DND-41 (cell line): ENCODE results near the gene ABHD16B.

Experiments used
- EZH2 ChIP-seq: IDR thresholded peaks from 3 replicates; pipeline ENCODE4 v1.6.1; 2012; ENCODE audit warnings: borderline replicate concordance, low read depth, mild to moderate bottlenecking, moderate library complexity, low read length, inconsistent platforms; ENCODE audit not compliant: severe bottlenecking
- TF ChIP-seq, protein P1 (sequence below): IDR thresholded peaks from 2 replicates; pipeline ENCODE4 v1.5.1; 2012; ENCODE audit warnings: borderline replicate concordance, low read length, moderate library complexity, mild to moderate bottlenecking; ENCODE audit not compliant: poor library complexity, severe bottlenecking; ENCODE audit errors: extremely low read depth

DNA sequence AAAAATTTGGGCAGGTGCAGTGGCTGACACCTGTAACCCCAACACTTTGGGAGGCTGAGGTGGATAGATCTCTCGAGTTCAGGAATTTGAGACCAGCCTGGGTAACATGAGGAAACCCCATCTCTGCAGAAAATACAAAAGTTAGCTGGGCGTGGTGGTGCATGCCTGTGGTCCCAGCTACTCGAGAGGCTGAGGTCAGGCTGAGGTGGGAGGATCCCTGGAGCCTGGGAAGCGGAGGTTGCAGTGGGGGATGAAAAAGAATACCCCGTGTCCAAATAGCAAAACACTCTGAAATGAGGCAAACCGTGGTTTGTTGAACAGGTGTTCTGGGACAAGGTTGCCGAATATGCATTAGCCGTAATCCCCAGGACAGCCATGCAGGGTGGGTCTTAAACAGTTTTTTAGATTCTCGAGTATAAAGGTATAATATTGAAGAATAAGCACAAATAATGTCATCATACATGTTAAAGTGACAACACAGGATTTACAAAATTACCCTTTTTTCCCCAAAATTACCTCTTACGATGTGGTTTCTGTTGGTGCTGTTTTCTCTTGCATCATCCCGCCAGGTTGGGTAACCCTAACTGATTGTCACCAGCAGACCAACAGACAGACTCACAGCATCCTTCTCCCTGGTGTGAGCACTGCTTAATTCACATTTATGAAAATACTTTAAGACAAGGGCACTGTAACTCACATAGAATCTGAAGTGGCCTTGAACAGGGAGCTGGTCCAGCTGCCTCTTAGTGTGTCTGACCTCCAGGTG lies 42.7 kb downstream of the ABHD16B start:
- TF ChIP-seq, protein P1, sequence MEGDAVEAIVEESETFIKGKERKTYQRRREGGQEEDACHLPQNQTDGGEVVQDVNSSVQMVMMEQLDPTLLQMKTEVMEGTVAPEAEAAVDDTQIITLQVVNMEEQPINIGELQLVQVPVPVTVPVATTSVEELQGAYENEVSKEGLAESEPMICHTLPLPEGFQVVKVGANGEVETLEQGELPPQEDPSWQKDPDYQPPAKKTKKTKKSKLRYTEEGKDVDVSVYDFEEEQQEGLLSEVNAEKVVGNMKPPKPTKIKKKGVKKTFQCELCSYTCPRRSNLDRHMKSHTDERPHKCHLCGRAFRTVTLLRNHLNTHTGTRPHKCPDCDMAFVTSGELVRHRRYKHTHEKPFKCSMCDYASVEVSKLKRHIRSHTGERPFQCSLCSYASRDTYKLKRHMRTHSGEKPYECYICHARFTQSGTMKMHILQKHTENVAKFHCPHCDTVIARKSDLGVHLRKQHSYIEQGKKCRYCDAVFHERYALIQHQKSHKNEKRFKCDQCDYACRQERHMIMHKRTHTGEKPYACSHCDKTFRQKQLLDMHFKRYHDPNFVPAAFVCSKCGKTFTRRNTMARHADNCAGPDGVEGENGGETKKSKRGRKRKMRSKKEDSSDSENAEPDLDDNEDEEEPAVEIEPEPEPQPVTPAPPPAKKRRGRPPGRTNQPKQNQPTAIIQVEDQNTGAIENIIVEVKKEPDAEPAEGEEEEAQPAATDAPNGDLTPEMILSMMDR: no peak
- no peak for TF ChIP-seq EZH2
